ENCODE results near the gene PTCD1. TPM values are rescaled to one million over a fixed set of nuclear protein-coding genes. Genes with fewer than 3 reads are reported as not detected.

The PTCD1 gene
- total and polyA plus RNA-seq, 9 of the 15 experiments (the other 6 are each of a cell fraction or from before 2014, with no cell fraction given) = 0.46 to 17.1 (median 6.2) TPM

DNA sequence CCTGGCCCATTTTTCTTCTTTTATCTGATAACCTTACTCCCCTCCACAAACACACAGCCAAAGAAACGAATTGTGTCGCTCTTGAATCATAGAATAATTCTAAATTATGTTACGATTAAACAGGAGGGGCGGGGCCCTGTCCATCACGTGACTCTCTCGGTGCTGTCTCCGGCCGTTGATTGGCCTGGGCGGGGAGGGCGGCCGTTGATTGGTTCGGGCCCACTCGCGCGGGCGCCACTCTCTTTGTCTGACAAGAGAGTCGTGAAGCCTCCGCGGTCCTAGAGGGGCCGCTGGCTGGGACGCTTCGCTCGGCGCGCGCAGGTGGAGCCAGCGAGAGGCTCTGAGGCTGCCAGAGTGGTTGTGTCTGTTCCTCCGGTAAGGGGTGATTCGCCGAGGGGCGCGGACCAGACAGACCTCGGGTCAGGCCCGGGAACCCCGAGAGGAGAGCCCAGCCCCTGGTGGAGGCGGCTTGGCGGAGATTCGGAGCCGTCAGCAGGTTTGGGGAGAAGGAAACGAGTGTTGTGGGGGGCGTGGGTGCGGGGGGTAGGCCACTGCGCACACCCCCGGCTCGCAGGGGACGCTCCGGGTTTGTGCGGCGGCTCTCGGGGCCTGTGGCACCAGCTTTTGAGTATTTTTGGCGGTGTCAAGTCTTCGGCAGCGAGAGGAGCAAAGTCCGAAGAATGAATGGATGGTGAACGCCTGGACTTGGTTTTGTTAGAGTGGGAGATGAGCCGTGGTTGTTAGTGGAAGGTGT lies 34.1 kb upstream of the PTCD1 start, which contains the start of gene ZNF789 (continued):
- no peak for TF ChIP-seq HOMEZ (CRISPR knock-in tag; IDR thresholded peaks at IDR 0.05)
- no peak for TF ChIP-seq CREB5 (CRISPR knock-in tag; IDR thresholded peaks at IDR 0.05)
- TF ChIP-seq, protein P1, sequence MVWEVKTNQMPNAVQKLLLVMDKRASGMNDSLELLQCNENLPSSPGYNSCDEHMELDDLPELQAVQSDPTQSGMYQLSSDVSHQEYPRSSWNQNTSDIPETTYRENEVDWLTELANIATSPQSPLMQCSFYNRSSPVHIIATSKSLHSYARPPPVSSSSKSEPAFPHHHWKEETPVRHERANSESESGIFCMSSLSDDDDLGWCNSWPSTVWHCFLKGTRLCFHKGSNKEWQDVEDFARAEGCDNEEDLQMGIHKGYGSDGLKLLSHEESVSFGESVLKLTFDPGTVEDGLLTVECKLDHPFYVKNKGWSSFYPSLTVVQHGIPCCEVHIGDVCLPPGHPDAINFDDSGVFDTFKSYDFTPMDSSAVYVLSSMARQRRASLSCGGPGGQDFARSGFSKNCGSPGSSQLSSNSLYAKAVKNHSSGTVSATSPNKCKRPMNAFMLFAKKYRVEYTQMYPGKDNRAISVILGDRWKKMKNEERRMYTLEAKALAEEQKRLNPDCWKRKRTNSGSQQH (CRISPR knock-in tag; IDR thresholded peaks at IDR 0.05) = peak; percentile 96
- TF ChIP-seq SP2 (IDR thresholded peaks at IDR 0.05; ENCODE audit: extremely low read depth, low read depth, low read length, poor library complexity, severe bottlenecking) = peak; percentile 96
- TF ChIP-seq ZBTB7A (IDR thresholded peaks at IDR 0.05; ENCODE audit: borderline replicate concordance, control insufficient read depth, low read depth, low read length) = peak; percentile 73; the same call in 1 of the 2 replicates
- TF ChIP-seq PBX2 (CRISPR knock-in tag; IDR thresholded peaks at IDR 0.05; ENCODE audit: low read depth) = peak; percentile 15; the same call in 1 of the 2 replicates
- peak; percentile 86 for TF ChIP-seq PBX2 (tag; conservative IDR thresholded peaks at IDR 0.05; ENCODE audit: low read depth)
- TF ChIP-seq, protein P2, sequence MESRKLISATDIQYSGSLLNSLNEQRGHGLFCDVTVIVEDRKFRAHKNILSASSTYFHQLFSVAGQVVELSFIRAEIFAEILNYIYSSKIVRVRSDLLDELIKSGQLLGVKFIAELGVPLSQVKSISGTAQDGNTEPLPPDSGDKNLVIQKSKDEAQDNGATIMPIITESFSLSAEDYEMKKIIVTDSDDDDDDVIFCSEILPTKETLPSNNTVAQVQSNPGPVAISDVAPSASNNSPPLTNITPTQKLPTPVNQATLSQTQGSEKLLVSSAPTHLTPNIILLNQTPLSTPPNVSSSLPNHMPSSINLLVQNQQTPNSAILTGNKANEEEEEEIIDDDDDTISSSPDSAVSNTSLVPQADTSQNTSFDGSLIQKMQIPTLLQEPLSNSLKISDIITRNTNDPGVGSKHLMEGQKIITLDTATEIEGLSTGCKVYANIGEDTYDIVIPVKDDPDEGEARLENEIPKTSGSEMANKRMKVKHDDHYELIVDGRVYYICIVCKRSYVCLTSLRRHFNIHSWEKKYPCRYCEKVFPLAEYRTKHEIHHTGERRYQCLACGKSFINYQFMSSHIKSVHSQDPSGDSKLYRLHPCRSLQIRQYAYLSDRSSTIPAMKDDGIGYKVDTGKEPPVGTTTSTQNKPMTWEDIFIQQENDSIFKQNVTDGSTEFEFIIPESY (CRISPR knock-in tag; IDR thresholded peaks at IDR 0.05) = no peak
- TF ChIP-seq, protein P3, sequence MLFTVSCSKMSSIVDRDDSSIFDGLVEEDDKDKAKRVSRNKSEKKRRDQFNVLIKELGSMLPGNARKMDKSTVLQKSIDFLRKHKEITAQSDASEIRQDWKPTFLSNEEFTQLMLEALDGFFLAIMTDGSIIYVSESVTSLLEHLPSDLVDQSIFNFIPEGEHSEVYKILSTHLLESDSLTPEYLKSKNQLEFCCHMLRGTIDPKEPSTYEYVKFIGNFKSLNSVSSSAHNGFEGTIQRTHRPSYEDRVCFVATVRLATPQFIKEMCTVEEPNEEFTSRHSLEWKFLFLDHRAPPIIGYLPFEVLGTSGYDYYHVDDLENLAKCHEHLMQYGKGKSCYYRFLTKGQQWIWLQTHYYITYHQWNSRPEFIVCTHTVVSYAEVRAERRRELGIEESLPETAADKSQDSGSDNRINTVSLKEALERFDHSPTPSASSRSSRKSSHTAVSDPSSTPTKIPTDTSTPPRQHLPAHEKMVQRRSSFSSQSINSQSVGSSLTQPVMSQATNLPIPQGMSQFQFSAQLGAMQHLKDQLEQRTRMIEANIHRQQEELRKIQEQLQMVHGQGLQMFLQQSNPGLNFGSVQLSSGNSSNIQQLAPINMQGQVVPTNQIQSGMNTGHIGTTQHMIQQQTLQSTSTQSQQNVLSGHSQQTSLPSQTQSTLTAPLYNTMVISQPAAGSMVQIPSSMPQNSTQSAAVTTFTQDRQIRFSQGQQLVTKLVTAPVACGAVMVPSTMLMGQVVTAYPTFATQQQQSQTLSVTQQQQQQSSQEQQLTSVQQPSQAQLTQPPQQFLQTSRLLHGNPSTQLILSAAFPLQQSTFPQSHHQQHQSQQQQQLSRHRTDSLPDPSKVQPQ (CRISPR knock-in tag; IDR thresholded peaks at IDR 0.05; ENCODE audit: borderline replicate concordance) = 0 out of 2 replicates have a peak, but pooled peaks have one; percentile 34
- no peak for TF ChIP-seq FUS (optimal IDR thresholded peaks at IDR 0.05; ENCODE audit: low read depth, low read length)
- TF ChIP-seq RFX1 (IDR thresholded peaks at IDR 0.05) = no peak
- peak; percentile 80 for TF ChIP-seq ZZZ3 (IDR thresholded peaks at IDR 0.05)
- TF ChIP-seq PML (IDR thresholded peaks at IDR 0.05; ENCODE audit: low read length) = peak; percentile 31
- TF ChIP-seq CSDE1 (IDR thresholded peaks at IDR 0.05) = no peak
